A673 (cell line): ENCODE results near the gene AGTPBP1. TPM values are rescaled to one million over a fixed set of nuclear protein-coding genes. Genes with fewer than 3 reads are reported as not detected.

Experiments used
- BruUV-seq: library from RNA; stranded (reverse); fragments of 400-500 nt; replicated peaks from 2 replicates; lab custom pipeline; 2021; lab: Mats Ljungman, UMichigan
- CTCF ChIA-PET: fragments of 300-600 bp; sonication (Branson Sonifier 250); formaldehyde crosslinking; loops from one replicate; lab custom pipeline; 2022; ENCODE audit warnings: antibody characterized with exemption; lab: Charles Lee
- POLR2A ChIA-PET: fragments of 300-600 bp; sonication (Branson Sonifier 250); formaldehyde crosslinking; loops from one replicate; lab custom pipeline; 2022; ENCODE audit warnings: antibody characterized with exemption; ENCODE audit not compliant: low non-redundant PET; lab: Charles Lee
- DNase-seq: peaks from one replicate; pipeline ENCODE4 v3.0.0-alpha.2; 2015; ENCODE audit warnings: low spot score
- H3K27ac ChIP-seq: fragments of 200-600 bp; sonication (generic); 2 replicates; pipeline ENCODE4 v1.5.1; 2016; ENCODE audit warnings: mixed run types, low read depth, mild to moderate bottlenecking, mixed read lengths, antibody characterized with exemption, low read length; ENCODE audit not compliant: poor library complexity, severe bottlenecking
- H3K27me3 ChIP-seq: fragments of 200-600 bp; sonication (generic); replicated peaks from 2 replicates; pipeline ENCODE4 v1.6.1; 2017; ENCODE audit warnings: mixed run types, low read depth, mild to moderate bottlenecking, mixed read lengths, antibody characterized with exemption, low read length; ENCODE audit not compliant: insufficient read depth, poor library complexity
- H3K36me3 ChIP-seq: fragments of 200-600 bp; sonication (generic); 2 replicates; pipeline ENCODE4 v1.6.1; 2016; ENCODE audit warnings: mixed run types, mild to moderate bottlenecking, mixed read lengths, antibody characterized with exemption, low read length; ENCODE audit not compliant: insufficient read depth, poor library complexity, severe bottlenecking
- H3K4me1 ChIP-seq: fragments of 200-600 bp; sonication (generic); 2 replicates; pipeline ENCODE4 v1.6.1; 2017; ENCODE audit warnings: mixed run types, mild to moderate bottlenecking, mixed read lengths, antibody characterized with exemption, low read length; ENCODE audit not compliant: insufficient read depth, poor library complexity, severe bottlenecking
- H3K4me3 ChIP-seq: fragments of 200-600 bp; sonication (generic); 2 replicates; pipeline ENCODE4 v1.5.1; 2016; ENCODE audit warnings: low read depth, mixed run types, mild to moderate bottlenecking, mixed read lengths, low read length; ENCODE audit not compliant: poor library complexity, severe bottlenecking
- H3K9me3 ChIP-seq: fragments of 200-600 bp; sonication (generic); 2 replicates; pipeline ENCODE4 v1.6.1; 2016; ENCODE audit warnings: mixed run types, low read depth, mild to moderate bottlenecking, mixed read lengths, antibody characterized with exemption, low read length; ENCODE audit not compliant: poor library complexity, severe bottlenecking
- EZH2 ChIP-seq: fragments of 200-600 bp; sonication (generic); IDR thresholded peaks from 2 replicates; pipeline ENCODE4 v1.6.1; 2017; ENCODE audit warnings: borderline replicate concordance, low read depth, mild to moderate bottlenecking, mixed read lengths, antibody characterized with exemption, low read length; ENCODE audit not compliant: poor library complexity, severe bottlenecking
- intact Hi-C: fragments of 100-400 bp; cut with micrococcal nuclease; formaldehyde crosslinking; loops from one replicate; pipeline ENCODE4 v1.10.0; 2022; ENCODE audit not compliant: unreplicated experiment
- total RNA-seq: library from RNA; stranded (reverse); gene quantifications from 2 replicates; pipeline ENCODE4 v1.2.3, GENCODE V29; 2021
- TF ChIP-seq, protein P1 (sequence below): fragments of 300-800, 200-600 bp; sonication (generic); conservative IDR thresholded peaks from 2 replicates; pipeline ENCODE4 v1.5.1; 2017; ENCODE audit warnings: low read depth, mild to moderate bottlenecking, antibody characterized with exemption, low read length, moderate library complexity, mixed read lengths

The AGTPBP1 gene
- total RNA-seq, 1 experiment from 2014 or later: 24.7 TPM

DNA sequence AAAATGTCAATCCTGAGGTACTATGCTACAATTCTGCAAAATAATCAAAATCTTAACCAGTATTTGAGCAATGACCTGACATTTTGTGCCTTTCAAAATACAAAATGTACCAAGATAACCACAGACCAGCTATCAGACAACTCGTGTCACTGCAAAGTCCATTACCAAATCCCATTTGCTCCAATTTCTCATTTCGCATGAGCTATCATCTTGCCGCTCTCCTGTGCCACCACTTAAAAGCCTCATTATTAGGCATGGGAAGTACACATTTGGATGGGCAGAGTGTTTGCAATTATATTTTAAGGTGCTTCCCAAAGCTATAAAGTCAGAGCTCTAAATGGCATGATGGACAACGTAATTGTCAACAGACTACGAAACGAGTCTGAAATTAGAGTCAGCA is 205.2 kb downstream of the AGTPBP1 start:
- no peaks in the 10 kb centered on the region for H3K9me3 ChIP-seq
- ChIA-PET POLR2A (no interaction called here), CTCF (no interaction called here)
- intact Hi-C loops: no loop called here
- H3K4me3 ChIP-seq: no peak overlapping the region
- H3K4me1 ChIP-seq: no peaks in the 10 kb centered on the region
- no TSS peak for BruUV-seq
- H3K36me3 ChIP-seq: no peaks in the 10 kb centered on the region
- TF ChIP-seq, protein P1, sequence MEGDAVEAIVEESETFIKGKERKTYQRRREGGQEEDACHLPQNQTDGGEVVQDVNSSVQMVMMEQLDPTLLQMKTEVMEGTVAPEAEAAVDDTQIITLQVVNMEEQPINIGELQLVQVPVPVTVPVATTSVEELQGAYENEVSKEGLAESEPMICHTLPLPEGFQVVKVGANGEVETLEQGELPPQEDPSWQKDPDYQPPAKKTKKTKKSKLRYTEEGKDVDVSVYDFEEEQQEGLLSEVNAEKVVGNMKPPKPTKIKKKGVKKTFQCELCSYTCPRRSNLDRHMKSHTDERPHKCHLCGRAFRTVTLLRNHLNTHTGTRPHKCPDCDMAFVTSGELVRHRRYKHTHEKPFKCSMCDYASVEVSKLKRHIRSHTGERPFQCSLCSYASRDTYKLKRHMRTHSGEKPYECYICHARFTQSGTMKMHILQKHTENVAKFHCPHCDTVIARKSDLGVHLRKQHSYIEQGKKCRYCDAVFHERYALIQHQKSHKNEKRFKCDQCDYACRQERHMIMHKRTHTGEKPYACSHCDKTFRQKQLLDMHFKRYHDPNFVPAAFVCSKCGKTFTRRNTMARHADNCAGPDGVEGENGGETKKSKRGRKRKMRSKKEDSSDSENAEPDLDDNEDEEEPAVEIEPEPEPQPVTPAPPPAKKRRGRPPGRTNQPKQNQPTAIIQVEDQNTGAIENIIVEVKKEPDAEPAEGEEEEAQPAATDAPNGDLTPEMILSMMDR: no peak
- no peak for TF ChIP-seq EZH2
- H3K27ac ChIP-seq: no peak overlapping the region
- DNase-seq: no peak
- H3K27me3 ChIP-seq: no peaks in the 10 kb centered on the region

DNA sequence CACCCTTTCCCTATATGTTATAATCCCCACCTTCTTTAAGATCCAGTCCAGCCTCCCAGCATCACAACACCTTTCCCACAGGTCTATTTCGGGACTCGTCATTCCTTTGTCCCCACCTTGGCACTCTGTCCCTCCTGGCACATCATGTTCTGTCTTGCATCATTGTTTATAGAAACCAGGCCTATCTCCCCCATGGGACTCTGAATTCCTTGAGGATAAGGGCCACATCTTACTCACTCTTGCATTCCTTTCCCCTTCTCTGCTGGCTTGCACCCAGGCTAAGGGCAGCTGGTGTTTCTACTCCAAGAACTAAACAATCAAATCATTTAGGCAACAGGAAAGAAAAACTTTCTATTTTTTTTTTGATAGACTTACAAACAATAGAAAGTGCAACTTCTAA is 205.7 kb downstream of the AGTPBP1 start:
- Histone ChIP-seq H3K4me3 (no peak overlapping the region), H3K27me3 (no peaks in the 10 kb centered on the region), H3K9me3 (no peaks in the 10 kb centered on the region), H3K36me3 (no peaks in the 10 kb centered on the region), H3K27ac (no peak overlapping the region), H3K4me1 (no peaks in the 10 kb centered on the region)
- POLR2A ChIA-PET: no interaction called here
- DNase-seq: peak; percentile 6
- CTCF ChIA-PET: no interaction called here
- TF ChIP-seq, protein P1: no peak
- TF ChIP-seq EZH2: no peak
- intact Hi-C loops: no loop called here
- BruUV-seq: no TSS peak

DNA sequence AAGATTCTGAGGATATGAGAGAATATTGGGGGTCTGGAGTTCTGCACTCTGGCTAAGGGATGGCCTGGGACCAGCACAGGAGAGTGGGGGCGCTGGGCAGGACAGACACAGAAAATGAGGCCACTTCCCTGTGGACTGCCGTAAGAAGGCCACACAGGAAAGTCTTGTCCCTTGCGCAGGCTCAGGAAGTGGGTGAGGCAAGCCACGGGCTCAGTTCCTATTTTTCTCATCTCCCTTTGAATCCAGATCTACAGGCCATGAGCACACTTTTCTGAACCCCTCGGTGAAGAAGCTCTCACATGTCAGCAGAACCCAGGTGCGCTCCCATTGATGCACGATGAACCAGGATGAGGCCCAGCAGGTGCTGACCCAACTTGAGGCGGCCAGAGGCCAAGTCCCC is 207.4 kb downstream of the AGTPBP1 start:
- intact Hi-C loops: no loop called here
- no TSS peak for BruUV-seq
- no peaks in the 10 kb centered on the region for H3K36me3 ChIP-seq
- H3K4me1 ChIP-seq: no peaks in the 10 kb centered on the region
- H3K27ac ChIP-seq: no peak overlapping the region
- TF ChIP-seq, protein P1: no peak
- no peak for TF ChIP-seq EZH2
- H3K27me3 ChIP-seq: no peaks in the 10 kb centered on the region
- CTCF ChIA-PET: no interaction called here
- DNase-seq: no peak
- no peak overlapping the region for H3K4me3 ChIP-seq
- POLR2A ChIA-PET: no interaction called here
- no peaks in the 10 kb centered on the region for H3K9me3 ChIP-seq
